OCI-LY3 (cell line): ENCODE data around the gene TNFRSF17.

Source experiments
- CTCF ChIP-seq: fragments of 200-600, 300-600 bp; sonication (generic); IDR thresholded peaks from 2 replicates; pipeline ENCODE4 v1.5.1; 2014; ENCODE audit warnings: antibody characterized with exemption, low read length, low read depth
- EZH2phosphoT487 ChIP-seq: fragments of 200-600 bp; shearing (Covaris generic); IDR thresholded peaks from 2 replicates; pipeline ENCODE4 v1.6.1; 2018; ENCODE audit warnings: antibody characterized with exemption, mixed run types, low read depth

GRCh38 chr16:11946433-11946832 is 18.6 kb upstream of the TNFRSF17 start:
- TF ChIP-seq CTCF = no peak
- TF ChIP-seq EZH2phosphoT487 = no peak
